Omental fat pad (tissue), 4 donors: ENCODE data around the gene MDM1. TPM values are rescaled to one million over a fixed set of nuclear protein-coding genes. Genes with fewer than 3 reads are reported as not detected.

Source experiments
- ATAC-seq: fragments of 150-250 bp; one replicate; pipeline ENCODE4 v1.9.1; 2016; ENCODE audit warnings: mild to moderate bottlenecking, moderate library complexity; ENCODE audit not compliant: low FRiP score
- DNase-seq: peaks from one replicate; pipeline ENCODE4 v3.0.0-alpha.2; 2019; ENCODE audit warnings: low spot score
- CTCF ChIP-seq, 3 donors: fragments of 450-650 bp; IDR thresholded peaks; one replicate each; pipeline ENCODE4 v1.5.1; 2016 to 2017; ENCODE audit warnings: antibody characterized with exemption in 3 of 3, mild to moderate bottlenecking in 3 of 3, moderate library complexity in 2 of 3
- total RNA-seq, 4 donors: library from RNA; depleted of rRNA; stranded (reverse); fragments of >200 nt; gene quantifications; one replicate each; pipeline ENCODE4 v1.1.0, GENCODE V29; 2016

Gene MDM1
- total RNA-seq, 4 donors from 2014 or later: 9.0 to 21.8 (median 10.0) TPM

DNA sequence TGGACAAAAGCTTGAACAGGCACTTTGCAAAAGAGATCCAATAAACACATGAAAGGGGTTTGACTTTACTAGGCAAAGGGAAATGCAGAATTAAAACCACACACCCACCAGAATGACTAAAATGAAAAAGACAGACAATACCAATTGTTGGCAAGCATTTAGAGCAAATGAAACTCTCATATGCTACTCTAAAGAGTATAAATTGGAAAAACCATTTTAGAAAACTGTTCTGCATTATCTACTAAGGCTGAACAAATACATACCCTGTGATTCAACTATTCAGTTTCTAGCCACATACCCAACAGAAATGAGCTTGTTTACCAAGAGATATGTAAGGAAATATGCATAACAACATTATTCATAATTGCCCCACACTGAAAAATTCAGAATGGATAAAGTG lies 70.3 kb downstream of the MDM1 start:
- DNase-seq: no peak
- TF ChIP-seq CTCF (IDR thresholded peaks at IDR 0.05): no peak
- ATAC-seq: no peak

DNA sequence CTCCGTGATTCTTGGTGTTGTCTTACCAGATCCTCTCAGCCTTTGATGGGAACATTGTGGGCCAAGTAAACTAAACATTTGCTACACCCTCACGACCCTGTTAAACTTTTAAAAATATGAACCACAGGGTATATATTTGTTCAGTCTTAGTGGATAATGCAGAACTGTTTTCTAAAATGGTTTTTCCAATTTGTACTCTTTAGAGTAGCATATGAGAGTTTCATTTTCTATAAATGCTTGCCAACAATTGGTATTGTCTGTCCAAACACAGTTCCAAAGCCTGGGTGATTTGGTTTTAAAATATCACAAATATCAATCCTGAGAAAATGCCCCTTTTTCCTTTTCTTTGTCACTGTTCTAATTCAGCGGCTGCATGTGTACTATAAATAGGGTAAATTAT lies 72.0 kb downstream of the MDM1 start:
- DNase-seq (no peak), ATAC-seq (no peak)
- no peak for TF ChIP-seq CTCF (IDR thresholded peaks at IDR 0.05)

DNA sequence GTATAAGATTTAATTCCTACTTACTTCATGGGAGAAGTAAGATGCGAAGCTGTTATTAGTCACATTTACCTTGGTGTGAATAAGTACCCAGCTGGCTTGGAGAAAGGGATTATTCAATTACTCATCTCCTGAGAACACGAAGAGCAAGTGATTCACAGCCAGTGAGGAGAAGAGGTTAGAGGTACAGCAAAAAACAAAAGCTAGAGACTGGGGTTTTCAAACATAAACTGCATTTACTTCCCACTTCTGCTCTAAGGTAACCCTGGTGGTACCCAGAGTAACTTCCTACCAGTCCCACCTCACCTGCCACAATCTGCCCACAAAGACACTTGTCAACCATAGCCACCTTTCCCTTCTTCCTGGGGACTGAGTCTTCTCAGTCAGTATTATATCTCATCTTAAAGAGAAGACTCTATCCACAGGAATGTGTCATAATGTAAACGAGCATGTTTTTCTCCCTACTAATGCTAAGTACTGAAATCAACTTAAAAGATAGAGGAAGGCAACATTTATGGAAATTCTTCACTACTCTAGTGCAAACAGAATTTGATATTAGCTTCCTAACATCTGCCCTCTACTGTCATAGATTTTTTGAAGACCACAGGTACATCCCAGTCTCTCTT lies 72.7 kb downstream of the MDM1 start:
- ATAC-seq (peak; percentile 63), DNase-seq (no peak)
- TF ChIP-seq CTCF (IDR thresholded peaks at IDR 0.05): no peak

DNA sequence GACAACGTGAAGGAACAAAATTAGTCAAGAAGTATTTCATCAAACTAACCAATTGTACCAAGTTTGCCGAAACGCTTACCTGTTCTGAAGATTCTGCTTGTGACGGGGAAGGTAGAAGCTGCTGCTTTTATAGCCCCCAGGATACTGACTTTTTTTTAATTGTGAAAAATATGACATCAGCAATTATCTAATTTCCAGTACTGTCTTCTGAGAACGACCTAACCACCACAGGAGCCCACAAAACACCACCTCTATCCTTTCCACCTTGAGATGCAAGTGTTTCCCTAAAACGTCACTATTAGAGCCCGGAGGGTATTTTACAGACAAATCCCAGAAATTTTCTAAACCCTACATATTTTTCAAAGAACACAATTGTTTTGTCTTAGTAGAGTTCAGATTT lies 78.7 kb downstream of the MDM1 start, which contains the start of gene IL22:
IL22 (minus strand) TSS at position 101 of the 400 bp plus-strand sequence. CDS start 156 bp downstream, outside the sequence.
- no peak for TF ChIP-seq CTCF (IDR thresholded peaks at IDR 0.05)
- no peak for DNase-seq
- no peak for ATAC-seq

DNA sequence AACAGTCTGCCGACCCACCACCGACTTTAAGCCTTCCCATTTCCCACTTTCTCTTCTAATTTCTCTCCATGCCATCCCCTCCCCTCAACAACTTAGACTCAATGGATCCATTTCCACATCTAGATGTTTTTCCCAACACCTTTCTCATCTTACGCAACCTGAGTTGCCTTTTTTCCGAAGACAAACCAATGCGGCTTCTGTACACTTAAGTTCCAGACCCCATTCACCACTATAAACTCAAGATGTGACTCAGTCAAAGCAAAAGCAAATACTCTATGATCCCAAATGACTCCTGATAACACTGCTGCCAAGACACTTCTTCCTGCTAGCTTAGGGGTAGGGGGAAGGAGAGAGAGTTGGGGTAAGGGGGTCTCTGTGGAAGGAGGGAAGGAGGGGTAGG lies 80.1 kb downstream of the MDM1 start:
- no peak for ATAC-seq
- DNase-seq: no peak
- TF ChIP-seq CTCF (IDR thresholded peaks at IDR 0.05): no peak

GRCh38 chr12:68250454-68250853 lies 81.7 kb downstream of the MDM1 start:
- DNase-seq: no peak
- TF ChIP-seq CTCF (IDR thresholded peaks at IDR 0.05): no peak
- no peak for ATAC-seq

DNA sequence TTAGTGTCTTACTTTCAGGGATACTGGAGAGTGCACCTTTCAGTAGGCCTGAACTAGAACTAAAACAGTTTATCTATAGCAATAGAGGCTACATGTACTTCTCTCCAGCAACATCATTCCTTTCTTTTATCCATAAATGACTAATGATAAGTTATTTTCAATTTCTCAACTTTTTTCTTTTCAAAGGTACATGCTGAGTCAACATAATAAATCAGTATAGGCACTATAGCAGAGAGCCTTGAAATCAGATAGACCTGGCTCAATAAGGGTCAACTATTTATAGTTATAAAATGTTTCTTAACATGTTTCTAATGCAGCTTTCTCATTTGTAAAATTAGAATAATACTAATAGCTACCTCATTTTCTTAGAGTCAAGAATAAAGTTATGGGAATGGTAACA lies 84.4 kb downstream of the MDM1 start:
- no peak for TF ChIP-seq CTCF (IDR thresholded peaks at IDR 0.05)
- ATAC-seq: no peak

More for the DNA sequence above, 84.4 kb downstream of the MDM1 start:
- no peak for DNase-seq
